Stromal cell of bone marrow (primary cell): ENCODE measurements around the gene NDUFV3.
"Not testable (repeated sequence)": the region's sequence is repeated elsewhere in the genome, so short reads cannot be mapped to it uniquely, and the experiment has no call there.

Experiments used
- DNase-seq: peaks from one replicate; pipeline ENCODE4 v3.0.0-alpha.2; 2012; ENCODE audit warnings: low read depth

The NDUFV3 gene

DNA sequence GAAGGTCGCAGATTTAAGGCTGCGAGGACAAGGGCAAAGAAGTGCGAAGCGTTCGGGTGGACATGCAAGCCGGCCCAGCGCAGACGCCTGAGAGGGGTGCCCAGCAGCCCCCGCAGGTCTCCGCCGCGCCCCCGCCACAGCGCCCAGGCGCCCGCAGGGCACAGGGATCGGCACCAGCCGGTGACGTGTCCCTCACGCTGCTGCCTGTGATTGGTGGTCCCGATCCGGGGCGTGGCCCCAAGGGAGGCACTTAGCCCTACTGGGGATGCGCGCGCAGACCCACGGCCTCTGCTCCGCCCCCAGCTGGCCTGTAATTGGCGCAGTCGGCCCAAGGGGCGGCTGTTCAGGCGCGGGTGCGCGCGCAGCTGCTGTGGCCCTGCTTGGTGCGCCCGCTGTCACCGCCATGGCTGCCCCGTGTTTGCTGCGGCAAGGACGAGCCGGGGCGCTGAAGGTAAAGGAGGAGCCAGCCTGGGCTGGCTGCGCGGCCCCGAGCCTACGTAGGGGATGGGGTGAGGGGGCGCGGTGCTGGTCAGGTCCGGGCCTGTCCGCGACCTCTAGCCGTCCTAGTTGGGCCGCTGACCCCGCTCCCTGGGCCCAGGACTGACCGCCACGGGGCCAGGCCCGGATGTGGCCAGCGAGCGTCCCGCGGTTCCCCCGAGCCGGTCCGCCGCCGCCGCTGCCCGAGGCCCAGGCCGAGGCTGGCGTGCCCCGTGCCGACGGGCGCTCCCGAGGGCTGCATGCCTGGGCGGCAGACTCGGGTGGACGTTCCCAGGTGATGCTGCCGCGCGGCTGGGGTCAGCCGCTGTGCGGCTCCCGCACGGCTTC, at the start of gene NDUFV3:
NDUFV3 (plus strand) TSS at position 379 of the 825 bp plus-strand sequence; CDS start at position 404, 25 bp downstream.
- peak; percentile 95 for DNase-seq

DNA sequence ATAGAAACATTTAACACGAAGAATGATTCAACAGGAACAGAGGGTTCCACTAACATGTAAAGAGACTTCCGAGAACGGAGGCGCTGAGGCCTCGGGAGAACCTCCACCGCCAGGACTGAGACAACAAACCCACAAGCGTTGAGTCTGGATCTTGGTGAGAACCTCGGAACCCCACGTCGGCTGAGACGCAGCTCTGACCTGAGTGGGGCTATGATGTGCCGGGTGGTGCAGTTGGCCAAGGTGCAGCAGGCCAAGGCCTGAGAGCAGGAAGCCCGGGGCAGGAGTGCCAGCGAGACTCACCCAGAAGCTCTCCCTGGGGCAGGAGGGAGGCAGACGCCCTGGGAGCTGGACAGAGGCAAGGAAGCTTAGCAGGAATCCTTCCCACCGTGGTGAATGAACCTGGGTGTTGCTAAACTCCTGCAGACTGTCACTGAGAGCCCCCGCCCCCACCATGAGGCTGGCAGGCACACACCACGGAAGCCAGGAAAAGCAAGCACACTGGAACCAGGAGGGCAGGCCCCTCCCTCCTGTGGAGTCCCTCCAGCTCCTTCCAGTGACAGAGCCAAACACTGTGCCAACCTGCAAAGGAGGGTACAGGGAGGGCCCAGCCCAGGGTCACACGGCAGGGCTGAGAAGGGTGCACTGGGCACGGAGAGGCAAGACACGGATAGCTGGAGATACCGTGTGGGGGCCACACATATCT, 48.5 kb upstream of the NDUFV3 start:
- DNase-seq: no peak

DNA sequence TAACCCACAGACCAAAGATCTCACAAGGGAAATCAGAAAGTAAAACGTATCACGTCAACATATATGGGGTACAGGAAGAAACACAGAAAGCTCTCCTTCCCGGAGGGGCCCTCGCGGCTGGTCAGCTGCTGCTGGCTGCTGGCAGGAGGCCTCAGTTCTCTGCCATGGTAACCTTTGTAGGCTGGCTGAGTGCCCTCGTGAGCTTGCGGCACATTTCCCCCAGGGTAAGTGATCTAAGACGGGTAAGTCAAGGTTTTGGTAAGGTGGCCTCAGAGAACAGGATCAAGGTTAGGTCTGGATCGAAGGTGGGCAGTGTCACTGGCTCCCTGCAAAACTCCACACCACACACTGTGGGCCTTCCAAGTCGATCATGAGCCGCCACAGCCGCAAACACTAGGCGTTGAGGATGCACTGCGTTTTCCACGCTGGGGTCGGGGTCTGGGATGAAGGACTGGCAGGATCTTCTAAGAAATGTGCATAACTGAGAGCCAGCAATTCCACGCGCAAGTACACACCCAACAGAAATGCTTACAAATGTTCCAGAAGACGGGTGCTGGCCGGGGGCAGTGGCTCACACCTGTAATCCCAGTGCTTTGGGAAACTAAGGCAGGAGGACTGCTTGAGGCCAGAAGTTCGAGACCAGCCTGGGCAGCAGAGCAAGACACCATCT, 47.7 kb upstream of the NDUFV3 start:
- peak; percentile 17 for DNase-seq

DNA sequence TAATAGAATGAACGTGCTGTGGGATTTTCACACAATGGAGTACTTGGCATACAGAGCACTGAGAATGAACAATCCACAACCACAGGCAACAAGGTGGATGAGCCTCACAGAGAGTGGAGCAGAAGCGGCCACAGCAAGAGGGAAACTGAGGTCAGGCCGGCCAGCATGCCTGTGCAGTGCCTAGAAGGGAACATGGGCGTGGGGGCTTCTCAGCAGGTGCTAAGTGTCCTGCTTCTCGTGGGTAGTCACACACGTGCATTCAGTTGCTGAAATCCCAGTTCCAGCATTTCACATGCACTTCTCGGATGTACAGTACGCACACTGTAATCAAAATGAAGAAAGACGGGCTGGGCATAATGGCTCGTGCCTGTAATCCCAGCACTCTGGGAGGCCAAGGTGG, 46.9 kb upstream of the NDUFV3 start:
- DNase-seq: no peak

DNA sequence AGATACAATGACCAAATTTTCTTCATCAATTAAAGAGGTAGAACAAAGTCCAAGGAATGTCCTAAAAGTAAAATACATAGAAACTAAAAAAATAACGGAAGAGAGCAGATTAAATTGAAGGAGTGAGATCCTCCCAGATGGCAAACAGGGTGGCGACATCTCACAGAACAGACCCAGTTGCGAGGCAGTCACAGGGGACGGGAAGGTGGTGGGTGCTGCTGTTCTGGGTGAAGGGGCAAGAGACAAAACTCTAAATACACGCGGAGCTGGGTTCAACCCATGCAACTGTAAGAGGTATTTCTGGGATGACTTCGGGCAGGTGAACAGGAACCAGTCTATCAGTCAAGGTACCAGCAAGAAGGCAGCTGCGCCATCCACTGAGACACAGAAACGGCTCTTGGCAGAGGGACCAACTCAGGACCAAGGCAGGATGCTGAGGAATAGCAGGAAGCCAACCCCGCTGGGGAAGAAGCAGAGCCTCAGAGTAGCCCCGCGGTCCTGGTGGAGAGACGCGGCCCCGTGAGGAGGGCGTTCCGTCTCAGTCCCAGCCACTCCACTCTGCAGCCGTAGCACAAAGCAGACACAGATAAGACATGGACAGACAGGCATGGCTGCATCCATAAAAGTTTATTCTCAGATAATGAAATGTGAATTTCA, 45.9 kb upstream of the NDUFV3 start:
- DNase-seq: no peak

DNA sequence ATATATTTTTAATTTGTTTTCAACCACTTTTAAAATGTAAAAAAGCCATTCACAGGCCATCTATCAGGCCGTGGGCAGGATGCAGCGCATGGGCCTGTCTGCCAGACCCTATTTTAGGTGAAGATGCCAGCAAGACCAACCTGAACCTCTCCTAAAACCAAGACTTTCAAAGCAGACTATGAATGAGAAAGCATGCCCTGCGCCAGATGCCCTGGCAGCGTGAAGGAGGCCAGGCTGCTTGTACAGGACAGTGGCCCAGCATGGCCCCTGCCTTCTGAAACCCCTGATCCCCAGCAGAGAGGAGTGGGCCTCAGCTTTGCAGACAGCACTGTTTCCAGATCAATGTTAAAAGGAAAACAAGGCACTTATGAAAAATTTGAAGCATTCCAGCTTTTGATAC, 45.4 kb upstream of the NDUFV3 start:
- DNase-seq: no peak

DNA sequence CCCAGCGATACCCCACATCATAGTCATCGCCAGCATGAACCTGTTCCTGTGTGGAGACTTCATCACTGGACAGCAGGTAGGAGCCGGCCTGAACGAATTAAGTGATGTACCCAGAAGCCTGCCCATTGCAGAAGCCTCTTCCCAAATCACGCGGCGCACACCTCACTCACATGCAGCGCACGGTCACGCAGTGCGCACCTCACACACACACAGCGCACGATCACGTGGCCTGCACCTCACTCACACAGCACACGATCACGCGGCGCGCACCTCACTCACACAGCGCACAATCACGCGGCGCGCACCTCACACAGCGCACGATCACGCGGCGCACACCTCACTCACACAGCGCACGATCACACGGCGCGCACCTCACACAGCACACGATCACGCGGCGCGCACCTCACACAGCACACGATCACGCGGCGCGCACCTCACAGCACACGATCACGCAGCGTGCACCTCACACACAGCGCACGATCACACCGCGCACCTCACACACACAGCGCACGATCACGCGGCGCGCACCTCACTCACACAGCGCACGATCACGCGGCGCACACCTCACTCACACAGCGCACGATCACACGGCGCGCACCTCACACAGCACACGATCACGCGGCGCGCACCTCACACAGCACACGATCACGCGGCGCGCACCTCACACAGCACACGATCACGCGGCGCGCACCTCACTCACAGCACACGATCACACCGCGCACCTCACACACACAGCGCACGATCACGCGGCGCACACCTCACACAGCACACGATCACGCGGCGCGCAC, 44.8 kb upstream of the NDUFV3 start:
- DNase-seq: not testable (repeated sequence)

DNA sequence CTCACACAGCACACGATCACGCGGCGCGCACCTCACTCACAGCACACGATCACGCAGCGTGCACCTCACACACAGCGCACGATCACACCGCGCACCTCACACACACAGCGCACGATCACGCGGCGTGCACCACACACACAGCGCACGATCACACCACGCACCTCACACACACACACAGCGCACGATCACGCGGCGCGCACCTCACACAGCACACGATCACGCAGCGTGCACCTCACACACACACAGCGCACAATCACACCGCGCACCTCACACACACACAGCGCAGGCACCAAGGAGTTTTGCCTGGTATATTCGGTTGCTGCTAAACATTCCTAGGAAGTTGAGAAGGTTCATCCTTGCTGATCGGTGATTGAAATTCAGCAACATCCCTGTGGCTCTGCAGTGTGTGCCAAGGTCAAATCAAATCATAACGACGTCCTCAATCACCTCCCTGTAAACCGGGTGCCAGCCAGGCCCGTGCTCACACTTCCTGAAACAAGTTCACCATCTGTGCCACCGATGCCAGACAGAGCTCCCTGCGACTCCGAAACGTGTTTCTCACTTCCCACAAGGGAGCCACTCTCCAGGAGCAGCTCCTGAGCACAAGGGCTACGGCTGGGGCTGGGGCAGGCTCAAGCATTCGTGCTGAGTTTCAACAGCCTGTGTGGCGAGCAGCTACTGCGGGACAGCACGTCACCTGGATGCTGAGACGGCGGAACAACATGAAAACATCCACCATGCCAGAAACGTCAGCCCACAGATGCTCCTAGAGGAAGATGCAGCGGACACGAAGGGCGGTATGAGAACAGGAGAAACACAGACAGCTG, 44.0 kb upstream of the NDUFV3 start:
- no peak for DNase-seq

DNA sequence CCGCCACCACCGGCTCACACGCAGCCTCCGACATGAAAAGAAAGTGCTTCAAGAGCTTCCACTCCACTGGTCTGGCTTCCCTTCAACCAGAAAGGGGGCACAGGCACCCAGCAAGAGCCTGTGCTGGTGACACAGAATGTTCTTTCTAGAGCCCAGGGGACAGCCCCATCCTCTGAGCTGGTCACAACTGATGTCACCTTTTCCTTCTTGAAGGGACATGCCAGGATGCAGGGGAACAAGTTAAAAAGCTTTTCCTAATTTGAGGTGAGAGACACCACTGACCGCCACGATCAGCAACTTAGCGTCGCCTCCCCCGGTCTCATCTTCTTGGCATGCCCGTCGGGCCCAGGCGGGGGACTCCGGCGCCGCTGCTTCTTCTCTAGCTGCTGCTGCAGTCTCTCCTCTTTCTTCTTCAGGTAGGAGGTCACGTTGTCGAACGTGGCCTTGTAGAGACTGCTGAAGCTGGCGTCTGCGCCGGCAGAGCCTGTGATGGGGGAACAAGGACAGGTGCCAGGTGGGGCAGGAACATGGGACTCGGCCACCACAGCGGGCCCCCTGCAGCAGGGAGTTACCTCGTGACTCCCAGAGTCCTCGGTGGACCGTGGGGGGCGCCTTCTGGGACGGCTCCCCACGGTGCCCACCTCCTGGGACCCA, 43.2 kb upstream of the NDUFV3 start:
- no peak for DNase-seq

DNA sequence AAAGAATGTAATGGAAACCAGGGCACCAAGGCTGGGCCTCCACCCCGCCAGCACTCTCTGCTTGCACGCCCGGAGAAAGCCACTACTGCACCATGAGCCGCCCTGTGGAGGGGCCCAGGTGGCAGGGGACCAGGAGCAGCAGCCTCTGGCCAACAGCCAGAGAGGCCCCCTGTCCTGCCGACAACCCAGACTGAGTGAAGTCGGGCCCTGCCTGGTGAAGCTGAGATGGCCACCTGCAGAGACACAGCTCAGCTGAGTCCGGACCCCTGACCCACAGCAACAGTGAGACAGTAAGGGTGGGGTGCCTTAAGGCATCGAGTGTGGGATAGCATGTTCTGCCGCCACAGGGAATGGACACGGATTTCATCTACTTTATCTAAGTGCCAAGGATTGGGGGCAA, 42.6 kb upstream of the NDUFV3 start:
- DNase-seq: no peak

DNA sequence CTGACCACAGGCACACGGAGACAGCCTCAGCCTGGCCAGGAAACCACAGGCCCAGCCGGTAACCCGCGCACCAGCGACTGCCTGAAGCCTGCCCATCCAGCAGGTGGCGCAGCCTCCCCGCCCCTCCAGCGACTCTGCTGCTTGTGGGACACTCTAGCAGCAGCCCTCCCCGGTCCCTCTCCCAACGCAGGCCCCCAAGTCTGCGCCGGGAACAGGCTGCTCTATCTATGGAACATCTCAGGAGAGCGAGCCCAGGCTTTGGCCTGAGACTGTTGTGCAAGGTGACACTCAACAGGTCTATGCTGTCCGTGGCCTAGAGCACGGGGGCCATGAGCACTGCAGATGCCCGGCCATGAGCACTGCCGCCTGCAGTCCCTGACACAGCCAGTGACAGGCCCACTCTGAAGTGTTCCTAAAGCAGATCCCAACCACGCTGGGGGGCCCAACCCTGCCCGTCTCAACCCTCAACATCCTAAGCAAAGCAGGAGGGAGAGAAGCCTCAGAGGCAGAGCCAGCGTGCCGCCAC, 42.2 kb upstream of the NDUFV3 start:
- no peak for DNase-seq

DNA sequence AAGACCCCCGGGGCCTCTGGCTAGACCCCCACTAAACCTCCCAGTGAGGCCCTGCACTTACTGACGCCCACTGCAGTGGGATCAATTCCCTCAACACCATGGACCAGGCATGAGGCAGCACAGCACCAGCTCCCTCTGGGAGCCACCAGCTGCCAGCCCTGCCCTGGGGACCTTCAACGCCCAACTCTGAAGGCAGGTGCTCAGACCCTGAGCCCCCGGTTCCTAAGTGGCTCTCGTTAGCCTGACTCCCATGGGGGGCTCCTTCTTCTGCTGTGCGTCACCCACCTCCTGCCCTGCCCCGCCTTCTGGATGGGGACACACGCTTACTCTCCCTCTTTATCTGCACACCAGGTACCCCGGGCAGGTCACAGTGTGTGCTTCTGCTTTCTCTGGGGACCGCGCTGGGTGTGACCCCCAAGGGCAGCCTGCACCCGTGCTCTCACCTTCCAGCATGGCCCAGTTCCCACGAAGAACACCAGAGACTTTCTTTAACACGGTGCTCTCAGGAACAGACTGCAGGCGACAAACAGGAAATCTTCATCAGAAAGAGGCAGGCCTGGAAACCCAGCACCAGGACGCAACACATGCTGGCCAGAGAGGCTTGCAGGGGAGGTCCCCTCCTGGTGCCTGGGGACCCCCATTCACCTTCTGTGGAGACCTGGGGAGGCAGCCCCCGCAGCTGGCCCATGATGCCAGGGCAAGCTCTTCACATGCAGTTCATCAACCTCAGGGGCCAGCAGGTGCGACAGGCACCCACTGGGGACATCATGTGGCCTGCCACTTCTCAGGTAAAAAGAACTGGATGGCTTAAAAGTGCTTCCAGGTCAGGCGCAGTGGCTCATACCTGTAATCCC, 41.1 kb upstream of the NDUFV3 start:
- DNase-seq: no peak

DNA sequence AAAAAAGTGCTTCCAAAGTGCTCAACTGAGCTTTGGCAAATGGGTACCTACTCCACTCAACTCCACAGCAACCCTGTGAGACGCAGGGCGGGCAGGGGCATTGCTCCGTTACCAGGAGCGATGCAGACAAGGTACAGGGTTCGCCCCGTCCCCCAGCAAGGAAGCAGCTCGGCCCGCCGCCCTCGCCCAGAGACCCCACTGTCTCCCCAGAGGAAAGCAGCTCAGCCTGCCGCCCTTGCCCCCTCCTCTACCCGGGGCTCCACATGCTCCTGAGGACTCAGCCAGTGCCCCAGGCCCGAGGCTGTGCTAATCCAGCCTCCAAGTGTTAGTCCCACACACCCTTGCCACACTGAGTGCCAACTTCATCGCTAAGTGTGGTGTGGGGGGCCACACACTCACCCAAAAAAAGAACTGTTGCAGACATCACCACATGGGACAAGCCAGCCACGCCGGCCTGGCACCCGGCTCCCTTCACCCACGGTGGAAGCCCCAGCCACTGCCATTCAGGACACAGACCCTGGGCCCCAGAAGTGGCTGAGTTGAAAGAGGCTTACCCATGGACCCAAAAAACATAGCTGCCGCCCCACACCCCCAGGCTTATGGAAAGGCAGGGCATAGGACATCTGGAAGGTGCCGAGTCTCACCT, 40.1 kb upstream of the NDUFV3 start:
- no peak for DNase-seq

DNA sequence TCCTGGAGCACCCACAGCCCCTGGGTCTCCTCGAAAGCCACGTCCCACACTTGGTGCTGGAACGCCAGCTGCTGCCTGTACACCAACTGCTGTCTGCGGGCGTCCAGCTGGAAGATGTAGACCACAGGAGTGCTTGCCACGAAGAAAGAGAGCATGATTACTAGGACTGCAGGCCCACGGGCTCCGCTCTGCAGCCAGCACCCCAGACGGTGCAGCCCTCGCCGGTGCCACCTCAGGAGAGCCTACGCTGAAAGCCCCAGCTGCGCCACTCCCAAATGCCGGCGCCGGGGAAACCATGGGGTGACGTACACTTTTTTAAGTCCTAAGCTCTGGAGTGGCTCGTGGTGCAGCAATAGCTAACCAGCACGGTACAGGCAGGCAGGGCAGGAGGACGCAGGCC, 39.5 kb upstream of the NDUFV3 start:
- DNase-seq: no peak

DNA sequence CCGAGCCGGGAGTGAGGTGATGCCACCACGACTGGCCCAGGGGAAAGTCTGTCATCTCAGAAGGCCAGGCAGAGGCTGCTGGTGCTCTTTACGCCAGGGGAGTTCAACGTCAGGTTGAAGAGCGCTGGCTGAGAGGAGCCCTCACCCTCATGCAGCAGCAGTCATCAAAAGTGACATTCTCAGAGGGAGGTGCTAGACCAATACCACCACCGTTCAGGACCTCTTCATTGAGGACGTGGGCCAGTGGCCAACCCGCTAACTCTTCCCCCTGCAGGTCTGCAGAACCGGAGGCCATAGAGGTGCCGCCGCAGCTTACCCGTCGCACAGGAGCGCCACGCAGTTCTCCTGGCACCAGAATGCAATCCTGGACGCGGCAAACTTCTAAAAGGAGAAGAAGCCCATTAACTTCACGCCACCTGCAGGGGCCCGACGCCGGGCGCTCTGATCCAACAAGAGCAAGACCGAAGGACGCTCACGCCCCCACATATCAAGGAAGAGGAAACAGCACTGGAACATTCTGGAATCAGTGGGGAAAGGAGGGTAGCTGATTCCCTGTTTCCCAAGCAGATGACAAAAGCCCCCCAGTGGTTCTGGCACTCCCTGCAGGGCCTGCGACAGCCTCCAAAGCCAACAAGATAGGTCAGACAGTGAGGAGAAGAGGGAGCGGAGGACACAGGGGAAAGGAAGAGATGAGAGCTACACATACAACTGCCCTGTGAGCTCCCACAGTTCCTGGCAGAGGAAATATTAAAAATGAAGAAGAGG, 38.7 kb upstream of the NDUFV3 start:
- DNase-seq: no peak

DNA sequence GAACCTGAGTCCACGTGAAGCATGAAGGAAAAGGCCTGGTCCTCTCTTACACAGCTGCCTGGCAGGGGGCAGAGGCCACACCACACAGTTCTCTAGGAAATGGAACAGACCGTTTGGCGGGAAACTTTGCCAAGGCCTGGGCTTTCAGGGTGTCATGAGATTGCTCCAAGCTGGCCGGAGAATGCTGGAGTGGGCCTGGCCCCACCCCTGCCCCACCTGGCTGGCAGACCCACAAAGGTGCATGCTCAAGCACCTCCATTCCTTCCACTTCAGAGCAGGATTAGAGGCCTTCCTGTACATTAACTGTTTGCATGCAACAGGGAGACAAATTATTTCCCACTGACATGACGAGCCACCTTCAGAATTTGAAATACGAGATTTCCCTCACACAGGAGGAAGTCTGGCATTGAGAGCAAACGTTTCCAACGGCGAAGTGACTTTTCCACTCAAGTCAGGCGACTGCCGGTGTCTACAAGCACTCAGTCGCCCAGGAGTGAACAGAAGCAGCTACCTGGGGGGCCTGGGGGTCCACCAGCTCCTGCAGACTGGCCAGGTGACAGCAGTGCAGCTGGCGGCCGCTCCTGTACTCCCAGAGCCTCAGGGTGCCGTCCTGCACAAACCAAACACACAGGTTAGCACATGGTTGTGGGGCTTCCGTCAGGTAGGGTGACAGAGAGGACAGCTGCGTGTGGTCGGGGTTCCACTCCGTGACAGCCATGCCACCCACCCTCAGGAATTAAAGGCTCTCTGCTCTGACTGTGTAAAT, 37.8 kb upstream of the NDUFV3 start:
- no peak for DNase-seq

DNA sequence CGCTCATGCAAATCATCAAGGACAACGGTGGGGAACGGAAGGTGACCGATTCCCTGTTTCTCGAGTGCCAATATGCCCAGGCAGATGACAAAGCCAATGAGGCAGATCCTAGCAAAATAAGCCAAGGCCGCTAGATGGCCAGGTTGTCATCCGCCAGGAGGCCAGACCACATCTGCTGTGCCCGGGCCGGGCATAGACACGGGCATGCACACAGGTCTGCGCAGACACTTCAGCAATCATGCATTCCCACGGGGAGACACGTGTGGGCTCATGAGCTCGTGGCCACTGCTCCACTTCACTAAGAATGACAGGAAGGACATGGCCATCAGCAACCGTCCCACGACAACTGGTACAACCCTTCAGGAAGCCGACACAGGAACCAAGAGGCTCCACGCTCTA, 37.2 kb upstream of the NDUFV3 start:
- DNase-seq: no peak
